GM12801 (cell line): ENCODE results near the gene GLRX.

ENCODE experiments used
- CTCF ChIP-seq: IDR thresholded peaks from one replicate; pipeline ENCODE4 v1.5.1; 2011; ENCODE audit warnings: control low read depth; ENCODE audit not compliant: insufficient read length; ENCODE audit errors: extremely low read depth

Gene GLRX

GRCh38 chr5:95863383-95863757, 40.8 kb upstream of the GLRX start:
- TF ChIP-seq CTCF = no peak

- TF ChIP-seq CTCF = no peak
These were observed 40.3 kb upstream of the GLRX start for GRCh38 chr5:95862671-95863382.

GRCh38 chr5:95861864-95862561, 39.5 kb upstream of the GLRX start:
- no peak for TF ChIP-seq CTCF

GRCh38 chr5:95861221-95861863, 38.8 kb upstream of the GLRX start:
- TF ChIP-seq CTCF = no peak

DNA sequence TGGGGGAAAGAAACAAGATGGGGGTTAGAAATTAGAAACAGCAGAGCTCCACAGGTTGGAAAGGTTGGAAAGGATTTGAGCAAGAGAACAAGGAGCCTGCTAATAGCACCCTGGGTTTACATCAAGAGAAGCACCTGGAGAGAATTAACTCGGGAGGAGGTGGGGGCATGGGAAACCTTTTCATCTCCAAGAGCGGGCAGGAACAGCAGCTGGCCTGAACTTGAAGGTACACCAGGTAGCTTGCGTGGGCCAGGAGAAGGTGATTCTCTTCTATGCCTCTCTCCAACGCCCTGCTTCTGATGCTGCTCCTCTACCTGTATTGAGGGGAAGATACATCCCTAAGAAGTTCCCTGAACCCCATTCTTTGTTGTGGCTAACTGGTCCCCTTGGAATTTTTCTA, 37.1 kb upstream of the GLRX start:
- no peak for TF ChIP-seq CTCF

DNA sequence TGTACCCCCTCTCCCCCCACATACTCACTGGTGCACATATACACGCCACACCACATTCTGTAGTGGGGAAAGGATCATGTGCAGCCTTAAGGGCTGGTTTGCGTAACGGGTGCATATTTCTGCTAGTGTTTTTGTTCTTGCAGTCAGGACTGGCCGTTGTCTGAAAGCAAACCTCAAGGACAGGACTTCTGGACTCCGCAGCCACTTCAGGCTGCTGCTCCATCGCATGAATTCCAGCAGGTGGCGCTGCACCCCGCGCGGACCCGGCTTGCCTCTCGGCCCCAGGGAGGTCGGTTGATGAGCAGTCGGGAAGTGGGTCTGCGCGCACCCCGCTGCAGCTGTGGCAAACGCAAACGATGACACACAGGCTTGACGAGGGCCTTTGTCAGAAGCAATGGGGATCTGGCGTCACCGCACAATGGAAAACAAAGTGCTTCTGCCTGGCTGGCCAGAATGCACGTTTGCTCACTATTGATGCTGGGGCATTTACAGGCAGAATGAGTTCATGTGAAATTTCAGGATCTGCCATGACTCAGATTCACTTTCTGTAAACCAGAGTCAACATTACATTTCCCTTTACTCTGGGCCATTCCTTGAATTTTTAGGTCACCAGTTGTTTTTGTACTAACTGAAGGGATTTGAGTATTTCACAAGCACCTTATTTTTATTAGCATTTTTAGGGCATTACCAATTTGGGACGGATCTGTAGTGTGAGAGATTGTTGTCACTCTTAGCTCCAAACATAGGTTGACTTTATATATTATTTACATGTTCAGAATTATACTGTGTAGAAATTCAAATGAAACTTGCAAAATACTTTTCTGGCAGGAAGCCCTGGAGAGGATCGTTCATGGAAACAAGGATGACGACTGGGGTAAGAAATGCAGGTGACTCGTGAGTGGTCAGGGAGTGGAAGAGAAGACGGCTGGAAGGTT, 36.4 kb upstream of the GLRX start:
- TF ChIP-seq CTCF = no peak

DNA sequence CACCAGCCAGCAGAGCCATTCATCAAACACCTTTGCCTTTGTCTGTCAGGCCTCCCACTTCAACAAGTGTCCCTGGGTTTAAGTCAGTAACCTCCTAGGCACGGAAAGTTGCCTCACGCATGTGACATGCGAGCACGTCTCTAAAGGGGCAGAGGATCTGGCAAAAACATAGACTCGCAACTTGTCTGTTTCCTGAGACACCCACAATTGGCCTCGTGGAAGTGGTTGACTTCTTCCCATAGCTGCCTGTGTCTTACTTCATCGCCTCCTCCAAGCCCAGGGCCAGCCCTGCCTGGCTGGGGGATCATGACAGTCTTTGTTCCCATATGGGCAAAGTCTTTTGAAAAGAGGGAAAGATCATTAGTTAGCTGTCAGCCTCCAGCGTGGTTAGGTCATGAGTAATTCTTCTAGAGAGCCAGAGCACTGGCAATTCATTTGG, 35.5 kb upstream of the GLRX start:
- no peak for TF ChIP-seq CTCF
